IPS-NIHi7 (cell line): ENCODE results near the gene GBF1.
"Not testable (repeated sequence)": the region's sequence is repeated elsewhere in the genome, so short reads cannot be mapped to it uniquely, and the experiment has no call there.

Experiments used
- DNase-seq: peaks from one replicate; pipeline ENCODE4 v3.0.0; 2012; ENCODE audit warnings: mixed read lengths; ENCODE audit errors: extremely low spot score

The GBF1 gene

GRCh38 chr10:102267748-102268147 is 22.4 kb downstream of the GBF1 start:
- DNase-seq: no peak

GRCh38 chr10:102268375-102268888 is 23.1 kb downstream of the GBF1 start:
- no peak for DNase-seq

DNA sequence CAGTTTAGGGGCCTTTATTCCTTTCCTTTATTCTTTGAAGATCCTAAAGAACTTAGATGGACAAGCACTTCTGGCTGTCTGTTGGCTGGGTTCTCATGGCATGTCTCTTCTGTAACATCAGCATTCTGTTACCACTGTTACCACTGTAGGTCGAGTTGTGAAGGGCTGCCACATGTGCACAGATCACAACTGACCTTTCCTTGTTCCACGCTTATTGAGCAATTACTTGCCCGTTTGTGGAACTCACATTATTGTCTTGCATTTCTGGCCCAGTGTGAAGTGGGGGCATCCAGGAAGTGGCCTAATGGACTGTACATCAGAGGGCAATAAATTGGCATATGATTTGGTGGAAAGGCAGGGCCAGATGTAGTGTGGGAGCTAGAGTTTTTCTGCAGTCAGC is 23.7 kb downstream of the GBF1 start:
- DNase-seq: no peak

GRCh38 chr10:102274062-102274461 is 28.7 kb downstream of the GBF1 start:
- no peak for DNase-seq

- no peak for DNase-seq
Observed at GRCh38 chr10:102275343-102275742, 30.0 kb downstream of the GBF1 start.

GRCh38 chr10:102279104-102279503 is 33.8 kb downstream of the GBF1 start:
- no peak for DNase-seq

DNA sequence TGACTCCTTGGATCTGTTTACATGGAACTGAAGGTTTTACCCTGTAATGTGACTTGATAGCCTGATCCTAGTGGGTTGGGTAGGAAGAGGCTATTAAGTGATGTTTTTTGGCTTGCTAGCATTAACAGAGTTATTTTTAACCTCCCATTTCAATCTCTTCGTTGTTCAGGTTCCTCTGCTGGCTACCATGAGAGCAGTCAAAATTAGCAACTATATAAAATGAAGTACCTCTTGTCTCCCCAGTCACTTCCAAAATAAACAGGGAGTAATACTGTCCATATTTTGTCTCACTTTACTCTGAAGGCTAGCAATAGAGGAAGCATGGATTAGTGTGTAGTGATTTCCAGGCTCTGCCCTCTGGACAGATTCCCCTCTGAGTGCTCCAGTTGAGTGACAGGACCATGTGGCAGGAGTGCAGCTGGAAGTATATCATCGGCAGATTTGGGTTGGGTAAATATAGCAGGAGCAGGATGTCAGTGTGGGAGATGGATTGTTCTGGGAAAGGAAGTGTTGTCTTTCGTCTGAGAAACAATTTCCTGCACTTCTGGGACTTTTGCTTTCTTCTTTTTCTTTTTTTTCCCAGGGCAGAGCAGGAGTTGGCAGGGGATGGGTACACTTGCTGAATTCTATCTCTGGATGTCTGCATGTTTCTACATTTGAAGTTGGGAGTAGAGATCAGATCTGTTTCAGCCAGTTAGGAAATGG is 35.2 kb downstream of the GBF1 start:
- no peak for DNase-seq

DNA sequence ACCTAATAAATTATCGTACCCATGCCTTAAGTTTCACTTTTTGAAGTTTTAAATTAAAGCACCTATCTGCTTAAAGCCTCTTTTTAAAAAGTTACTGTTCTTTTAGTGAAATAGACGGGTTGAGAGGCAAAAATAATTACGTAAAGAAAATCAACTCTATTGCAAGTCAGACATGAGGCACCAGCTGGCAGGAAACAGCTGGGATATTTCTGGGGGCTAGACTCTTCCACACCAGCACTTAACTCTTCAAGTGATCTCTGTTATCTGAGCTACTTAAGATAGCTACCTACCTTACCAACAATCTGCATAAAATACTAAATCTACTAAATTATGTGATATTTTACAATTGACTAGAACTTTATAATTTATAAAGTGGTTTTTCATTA is 35.8 kb downstream of the GBF1 start:
- DNase-seq: no peak

GRCh38 chr10:102283488-102283887 is 38.2 kb downstream of the GBF1 start:
- no peak for DNase-seq

DNA sequence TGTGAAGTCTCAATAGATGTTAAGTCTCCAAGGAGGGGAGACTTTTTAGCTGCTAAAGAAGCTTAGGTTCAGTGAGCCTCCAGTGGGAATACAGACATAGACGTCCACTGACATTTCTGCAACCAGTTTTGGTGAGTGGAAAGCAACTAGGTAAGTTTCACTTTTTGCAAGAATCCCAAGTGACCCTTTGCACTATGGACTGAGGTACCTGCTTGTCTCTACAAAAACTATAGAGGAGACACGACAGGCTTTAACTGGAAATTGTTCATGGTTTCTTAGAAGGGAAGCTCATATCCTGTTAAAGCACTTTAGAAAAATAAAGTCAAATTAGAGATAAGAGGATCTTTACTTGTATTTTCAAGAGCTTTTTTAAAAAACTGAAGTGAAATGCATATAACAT is 38.6 kb downstream of the GBF1 start:
- DNase-seq: no peak

DNA sequence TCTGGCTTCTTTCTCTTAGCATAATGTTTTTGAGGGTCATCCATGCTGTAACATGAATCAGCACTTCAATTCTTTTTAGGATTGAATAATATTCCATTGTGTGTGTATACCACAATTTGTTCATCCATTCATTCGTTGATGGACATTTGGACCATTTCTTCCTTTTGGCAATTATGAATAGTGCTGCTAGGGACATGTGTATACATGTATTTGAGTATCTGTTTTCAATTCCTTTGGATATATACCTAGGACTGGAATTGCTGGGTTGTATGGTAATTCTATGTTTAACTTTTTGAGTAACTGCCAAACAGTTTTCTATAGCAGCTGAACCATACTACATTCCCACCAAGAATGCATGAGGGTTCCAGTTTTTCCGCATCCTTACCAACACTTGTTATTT is 39.2 kb downstream of the GBF1 start:
- no peak for DNase-seq

DNA sequence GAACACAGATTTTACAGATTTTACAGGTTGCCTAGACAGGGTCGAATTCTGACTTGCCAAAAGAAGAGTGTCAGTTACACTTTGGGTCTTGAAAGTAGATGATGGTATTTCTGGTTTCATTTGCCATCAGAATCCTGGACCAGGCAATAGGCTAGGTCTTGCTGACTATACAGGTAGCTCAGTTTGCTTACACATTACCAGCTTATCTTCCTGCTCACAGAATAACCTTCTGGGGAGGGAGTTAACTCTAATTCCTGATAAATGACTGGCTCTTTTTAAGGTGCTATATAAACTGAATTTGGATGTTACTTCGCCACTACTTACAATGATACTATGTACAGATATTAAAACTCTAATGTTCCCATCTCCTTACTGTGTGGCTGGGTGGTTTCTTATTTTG is 39.8 kb downstream of the GBF1 start:
- DNase-seq: no peak

- DNase-seq: no peak
Observed at GRCh38 chr10:102286216-102286615, 40.9 kb downstream of the GBF1 start.

- DNase-seq: no peak
Observed at GRCh38 chr10:102287538-102287937, 42.2 kb downstream of the GBF1 start.

GRCh38 chr10:102287991-102288390 is 42.7 kb downstream of the GBF1 start:
- no peak for DNase-seq

GRCh38 chr10:102289356-102289755 is 44.0 kb downstream of the GBF1 start:
- no peak for DNase-seq

GRCh38 chr10:102289840-102290239 is 44.5 kb downstream of the GBF1 start:
- no peak for DNase-seq

- no peak for DNase-seq
Observed at GRCh38 chr10:102291221-102291905, 46.0 kb downstream of the GBF1 start.

DNA sequence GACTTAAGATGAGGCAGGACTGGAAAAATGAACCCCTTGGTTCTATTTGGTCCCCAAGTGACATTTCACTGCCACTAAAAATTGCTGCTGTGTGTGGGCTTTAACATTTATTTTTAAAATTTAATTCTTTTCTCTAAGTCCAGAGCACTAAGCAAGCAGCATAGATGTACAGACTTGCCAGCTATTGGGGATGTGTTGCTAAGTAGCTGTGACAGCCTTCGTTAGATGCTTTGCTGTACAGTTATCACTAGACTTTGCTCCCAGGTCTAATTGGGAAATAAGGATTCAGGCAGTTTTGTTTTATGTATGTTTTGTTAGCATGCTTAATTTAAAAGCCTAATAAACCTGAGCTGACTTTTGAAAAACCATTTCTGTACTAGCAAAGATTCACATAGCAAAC is 51.8 kb downstream of the GBF1 start:
- DNase-seq: no peak

GRCh38 chr10:102298899-102299298 is 53.6 kb downstream of the GBF1 start:
- DNase-seq: no peak

DNA sequence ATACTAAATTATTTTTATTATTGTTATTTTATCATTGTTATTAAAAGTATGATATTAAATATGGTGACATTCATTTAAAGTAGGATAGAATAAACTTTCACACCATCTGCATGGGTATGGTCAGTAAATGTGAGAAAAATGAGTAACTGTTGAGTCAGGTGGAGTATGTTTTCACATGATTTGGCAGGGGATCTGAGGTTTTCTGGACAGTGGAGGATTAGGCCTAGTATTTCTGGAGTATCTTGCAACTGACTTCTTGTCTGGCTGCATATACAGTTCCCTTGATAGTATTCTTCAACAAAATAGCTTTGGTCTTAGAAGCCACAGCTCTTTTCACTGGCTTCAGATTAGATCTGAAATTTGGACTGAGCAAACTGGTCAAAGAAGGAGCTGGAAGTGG is 54.5 kb downstream of the GBF1 start:
- DNase-seq: no peak

- DNase-seq: no peak
Observed at GRCh38 chr10:102300278-102300843, 55.0 kb downstream of the GBF1 start.

- not testable (repeated sequence) for DNase-seq
Observed at GRCh38 chr10:102300912-102301311, 55.6 kb downstream of the GBF1 start.
